Gastrocnemius medialis (tissue), 4 donors: ENCODE results near the gene ZNF181. TPM values are rescaled to one million over a fixed set of nuclear protein-coding genes. Genes with fewer than 3 reads are reported as not detected.

Experiments
- ATAC-seq, 2 donors: fragments of 150-250 bp; one replicate each; pipeline ENCODE4 v1.9.1; 2016
- DNase-seq, 2 donors: peaks; one replicate each; pipeline ENCODE4 v3.0.0-alpha.2; 2019
- H3K27ac ChIP-seq, 4 donors: fragments of 200-600 bp; sonication (generic); 1 replicate in 1 of 4; 2 replicates in 3 of 4; pipeline ENCODE4 v1.5.1; 2016 to 2018; ENCODE audit warnings: mild to moderate bottlenecking in 2 of 4, moderate library complexity in 1 of 4
- H3K27me3 ChIP-seq, 3 donors: fragments of 200-600 bp; sonication (generic) in 2 of 3; 1 replicate in 1 of 3; 2 replicates in 2 of 3; pipeline versions ENCODE4 v1.5.1 to v1.6.0; 2016 to 2019; ENCODE audit warnings: mild to moderate bottlenecking in 1 of 3, moderate library complexity in 1 of 3
- H3K36me3 ChIP-seq, 2 donors: fragments of 200-600 bp; sonication (generic) in 1 of 2; one replicate each; pipeline ENCODE4 v1.5.1; 2017 to 2018
- H3K4me1 ChIP-seq, 2 donors: fragments of 200-600 bp; sonication (generic) in 1 of 2; one replicate each; pipeline ENCODE4 v1.5.1; 2016 to 2017; ENCODE audit warnings: mild to moderate bottlenecking in 2 of 2
- H3K4me3 ChIP-seq, 4 donors: fragments of 200-600 bp; sonication (generic) in 3 of 4; 1 replicate in 1 of 4; 2 replicates in 3 of 4; pipeline ENCODE4 v1.5.1; 2016 to 2019; ENCODE audit warnings: mild to moderate bottlenecking in 2 of 4
- H3K9me3 ChIP-seq, 3 donors: fragments of 200-600 bp; sonication (generic) in 2 of 3; 1 replicate in 1 of 3; 2 replicates in 2 of 3; pipeline ENCODE4 v1.5.1; 2016 to 2019
- CTCF ChIP-seq, 5 experiments: fragments of 450-650 bp in 3 of 5; fragments of 200-600 bp in 2 of 5; sonication (generic) in 2 of 5; IDR thresholded peaks in 4 of 5; conservative IDR thresholded peaks in 1 of 5; 1 replicate in 4 of 5; 2 replicates in 1 of 5; pipeline ENCODE4 v1.5.1; 2016 to 2019; ENCODE audit warnings: antibody characterized with exemption in 5 of 5, mild to moderate bottlenecking in 3 of 5, moderate library complexity in 3 of 5
- POLR2A ChIP-seq, 2 donors: fragments of 450-650 bp; IDR thresholded peaks; one replicate each; pipeline ENCODE4 v1.6.1; 2017; ENCODE audit warnings: antibody characterized with exemption in 2 of 2, mild to moderate bottlenecking in 2 of 2, moderate library complexity in 2 of 2
- in situ Hi-C, 4 donors: fragments of 200-750 bp; cut with MboI; loops; one replicate each; pipeline versions ENCODE4 v1.15.0 to v1.8.0; 2017; ENCODE audit warnings: low sequenced_read_pairs in 4 of 4
- intact Hi-C: fragments of 100-400 bp; cut with DNase I; formaldehyde crosslinking; loops from one replicate; pipeline ENCODE4 v1.15.1; 2023; ENCODE audit warnings: low total_unique reads
- total RNA-seq, 4 donors: library from RNA; depleted of rRNA; stranded (reverse); fragments of >200 nt; gene quantifications; one replicate each; pipeline versions ENCODE4 v1.1.0 to v1.2.3, GENCODE V29; 2016

Gene ZNF181
- total RNA-seq, 4 donors from 2014 or later = 27.3 to 77.9 (median 49.3) TPM

DNA sequence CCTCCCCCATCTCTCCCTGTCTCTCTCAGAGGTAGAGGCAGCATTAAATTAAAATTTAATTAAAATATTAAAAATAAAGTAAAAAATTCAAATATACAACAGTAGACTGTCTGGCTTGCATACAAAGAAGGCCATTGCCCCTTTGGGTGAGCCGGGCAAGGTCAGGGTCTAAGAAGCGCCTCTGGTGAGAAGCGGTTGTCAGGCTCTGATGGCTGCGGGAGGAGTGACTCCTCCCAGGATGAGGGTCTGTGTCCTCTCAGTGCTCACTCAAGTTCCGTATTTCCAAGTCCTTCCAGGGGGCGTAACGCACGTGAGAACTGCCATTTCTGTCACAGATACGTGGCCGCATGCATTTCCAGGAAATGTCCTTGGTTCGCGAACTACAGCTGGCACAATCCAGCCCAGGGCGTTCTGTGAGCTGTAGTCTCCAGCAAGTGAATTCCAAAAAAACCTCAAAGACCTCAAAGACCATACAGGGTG, 737 bp upstream of the ZNF181 start:
- Histone ChIP-seq H3K4me3 (peak overlapping the region; percentile 77 to 98 (median 86)), H3K27me3 (no peaks in the 10 kb centered on the region), H3K9me3 (no peaks in the 10 kb centered on the region), H3K4me1 (peaks cover 30 to 34% of the 10 kb centered on the region in 2 donors), H3K36me3 (peaks cover 0 to 29% of the 10 kb centered on the region in 2 donors), H3K27ac (peak overlapping the region; percentile 96 to 100 (median 98))
- intact Hi-C loops (no loop called here), in situ Hi-C loops (loop anchor here in 1 of 4 donors (10.0 kb wide), 1 partner anchor 59 kb away; the partner anchor contains the start of genes SCGB2B2 and ZNF302)
- ATAC-seq (peak; percentile 35 to 46), DNase-seq (peak in 1 of 2 donors; percentile 57)
- TF ChIP-seq CTCF (IDR thresholded peaks at IDR 0.05 in 4 of 5, conservative IDR thresholded peaks at IDR 0.05 in 1 of 5) = no peak
- no peak for TF ChIP-seq POLR2A (IDR thresholded peaks at IDR 0.05)

- in situ Hi-C loops = loop anchor here in 1 of 4 donors (10.0 kb wide), 1 partner anchor 60 kb away; the partner anchor contains the start of genes SCGB2B2 and ZNF302
- intact Hi-C loops = loop anchor here (1.0 kb wide), 2 partner anchors 39 to 57 kb away; partner anchors contain the start of genes SCGB2B2, ZNF302 and ZNF599
- H3K9me3 ChIP-seq = no peaks in the 10 kb centered on the region
- no peaks in the 10 kb centered on the region for H3K27me3 ChIP-seq
- TF ChIP-seq CTCF (IDR thresholded peaks at IDR 0.05 in 4 of 5, conservative IDR thresholded peaks at IDR 0.05 in 1 of 5) (no peak), POLR2A (IDR thresholded peaks at IDR 0.05) (no peak)
- H3K4me3 ChIP-seq = peak overlapping the region; percentile 77 to 98 (median 86)
- H3K36me3 ChIP-seq = peaks cover 0 to 42% of the 10 kb centered on the region in 2 donors
- ATAC-seq (peak in 1 of 2 donors; percentile 87), DNase-seq (no peak)
- peak overlapping the region; percentile 96 to 100 (median 98) for H3K27ac ChIP-seq
- peaks cover 30 to 34% of the 10 kb centered on the region in 2 donors for H3K4me1 ChIP-seq
Measured at GRCh38 chr19:34734537-34735103, 577 bp downstream of the ZNF181 start.

DNA sequence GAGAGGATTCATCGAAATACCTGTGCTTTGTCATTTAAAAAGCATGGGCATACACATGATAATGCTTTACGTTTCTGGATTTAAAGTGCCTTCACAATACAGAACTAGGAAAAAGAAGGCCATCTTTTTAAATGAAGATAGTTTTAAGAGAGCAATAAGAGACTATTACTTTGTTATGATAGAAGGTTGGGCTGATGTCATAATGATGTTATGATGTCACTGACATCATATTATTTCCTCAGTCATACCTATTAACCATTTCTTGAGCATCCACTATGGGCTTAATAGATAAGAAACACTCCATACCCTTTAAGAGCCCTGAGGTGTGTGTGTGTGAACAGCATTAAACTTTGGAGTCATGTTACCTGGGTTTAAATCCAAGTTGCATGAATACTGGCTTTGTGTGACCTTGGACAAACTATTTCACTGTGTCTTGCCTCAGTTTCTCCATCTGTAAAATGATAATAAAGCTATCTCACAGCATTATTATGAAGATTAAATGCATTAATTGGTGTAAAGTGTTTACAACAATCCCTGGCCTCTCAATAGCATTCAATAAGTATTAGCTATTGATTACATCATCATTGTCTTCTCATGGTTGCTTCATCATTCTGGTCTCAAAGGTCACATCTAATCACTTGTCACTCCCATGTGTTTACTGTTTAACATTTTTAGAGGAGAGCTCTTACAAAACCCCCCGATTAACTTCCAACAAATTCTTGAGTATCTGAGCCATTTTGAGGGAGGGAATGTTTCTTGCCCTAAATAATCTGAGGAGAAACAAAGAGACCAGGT, 11.1 kb downstream of the ZNF181 start:
- in situ Hi-C loops (no loop called here), intact Hi-C loops (no loop called here)
- DNase-seq (no peak), ATAC-seq (no peak)
- Histone ChIP-seq H3K4me3 (no peak overlapping the region), H3K36me3 (peaks cover 0 to 86% of the 10 kb centered on the region in 2 donors), H3K27me3 (no peaks in the 10 kb centered on the region), H3K27ac (no peak overlapping the region), H3K9me3 (peaks cover 0 to 15% (median 5%) of the 10 kb centered on the region in 3 donors), H3K4me1 (no peaks in the 10 kb centered on the region)
- no peak for TF ChIP-seq CTCF (IDR thresholded peaks at IDR 0.05 in 4 of 5, conservative IDR thresholded peaks at IDR 0.05 in 1 of 5)
- TF ChIP-seq POLR2A (IDR thresholded peaks at IDR 0.05) = no peak

DNA sequence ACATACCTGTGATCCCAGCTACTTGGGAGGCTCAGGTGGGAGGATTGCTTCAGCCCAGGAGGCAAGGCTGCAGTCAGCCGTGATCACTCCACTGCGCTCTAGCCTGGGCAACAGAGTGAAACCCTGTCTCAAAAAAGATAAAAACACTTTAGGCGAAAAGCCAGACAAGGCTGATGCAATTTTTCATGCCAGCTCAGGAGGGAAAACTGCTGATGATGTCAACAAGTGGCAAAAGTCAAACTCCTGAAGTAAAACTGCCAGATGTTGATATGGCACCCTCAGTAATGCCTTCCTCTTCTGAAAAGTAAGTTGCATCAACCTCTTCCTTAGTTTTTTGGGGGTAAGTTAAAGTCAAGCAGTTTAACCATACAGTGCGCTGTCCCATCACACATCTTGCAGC, 23.4 kb downstream of the ZNF181 start:
- Histone ChIP-seq H3K9me3 (peaks cover 8 to 82% (median 49%) of the 10 kb centered on the region in 3 donors), H3K4me3 (peak overlapping the region in 1 of 4 donors; percentile 24), H3K36me3 (peaks cover 10 to 98% of the 10 kb centered on the region in 2 donors), H3K27ac (no peak overlapping the region), H3K4me1 (no peaks in the 10 kb centered on the region), H3K27me3 (no peaks in the 10 kb centered on the region)
- no peak for ATAC-seq
- no peak for DNase-seq
- in situ Hi-C loops (no loop called here), intact Hi-C loops (no loop called here)
- no peak for TF ChIP-seq CTCF (IDR thresholded peaks at IDR 0.05 in 4 of 5, conservative IDR thresholded peaks at IDR 0.05 in 1 of 5)
- no peak for TF ChIP-seq POLR2A (IDR thresholded peaks at IDR 0.05)
